H1 (cell line): ENCODE measurements around the gene RPL18A. TPM values are rescaled to one million over a fixed set of nuclear protein-coding genes. Genes with fewer than 3 reads are reported as not detected.

Source experiments
- EGR1 ChIP-seq: IDR thresholded peaks from 2 replicates; pipeline ENCODE4 v1.6.1; 2011; ENCODE audit warnings: low read depth, low read length, borderline replicate concordance
- GTF2F1 ChIP-seq: IDR thresholded peaks from 2 replicates; pipeline ENCODE4 v1.6.1; 2012; ENCODE audit warnings: low read depth, low read length, improper control_type of control experiment, borderline replicate concordance
- JUN ChIP-seq: IDR thresholded peaks from 2 replicates; pipeline ENCODE4 v1.6.1; 2011; ENCODE audit warnings: low read depth, mild to moderate bottlenecking, improper control_type of control experiment, low read length
- polyA plus RNA-seq, 7 experiments: library from polyadenylated mRNA; depleted of rRNA in 3 of 7; stranded (reverse) in 5 of 7; unstranded in 2 of 7; fragments of >200 nt in 5 of 7; fragments of 200-250 nt in 2 of 7; gene quantifications; 1 replicate in 5 of 7; 2 replicates in 1 of 7; 4 replicates in 1 of 7; pipeline versions ENCODE4 v1.2.1 to v1.2.3, GENCODE V29; 2011 to 2013; ENCODE audit warnings: missing spikeins in 2 of 7, mixed read lengths in 2 of 7
- total RNA-seq: library from RNA; stranded (reverse); fragmentation: NEBNext Ultra II Directional; extraction: Animal tissue kit (Norgen Biotek cat#: 25700); gene quantifications from 2 replicates; pipeline ENCODE4 v1.2.1, GENCODE V29; 2021

The RPL18A gene
- total and polyA plus RNA-seq, 2 of the 8 experiments (the other 6 are each of a cell fraction or from before 2014, with no cell fraction given), result 2,749 to 3,938 TPM

DNA sequence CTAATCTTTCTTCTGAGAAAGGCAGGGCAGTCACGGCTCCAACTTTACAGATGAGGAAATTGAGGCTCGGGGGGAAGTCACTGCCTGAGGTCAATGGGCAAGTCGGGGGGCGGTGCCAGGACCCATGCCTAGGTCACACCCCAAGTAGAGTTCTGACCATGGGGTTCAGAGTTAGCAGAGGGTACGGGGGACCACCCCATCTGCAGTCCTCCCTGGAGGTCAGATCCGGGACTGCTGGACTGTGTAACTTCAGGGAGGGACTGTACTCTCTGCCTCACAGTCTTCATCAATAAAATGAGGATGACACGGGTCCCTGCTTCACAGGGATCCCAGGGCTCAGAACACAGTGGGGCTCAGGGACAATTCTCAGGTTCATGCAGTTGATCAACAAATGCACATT is 19.8 kb downstream of the RPL18A start (continued):
- TF ChIP-seq JUN, result no peak
- TF ChIP-seq GTF2F1, result no peak
- TF ChIP-seq EGR1, result no peak
